ENCODE data around the gene RBPJL.

DNA sequence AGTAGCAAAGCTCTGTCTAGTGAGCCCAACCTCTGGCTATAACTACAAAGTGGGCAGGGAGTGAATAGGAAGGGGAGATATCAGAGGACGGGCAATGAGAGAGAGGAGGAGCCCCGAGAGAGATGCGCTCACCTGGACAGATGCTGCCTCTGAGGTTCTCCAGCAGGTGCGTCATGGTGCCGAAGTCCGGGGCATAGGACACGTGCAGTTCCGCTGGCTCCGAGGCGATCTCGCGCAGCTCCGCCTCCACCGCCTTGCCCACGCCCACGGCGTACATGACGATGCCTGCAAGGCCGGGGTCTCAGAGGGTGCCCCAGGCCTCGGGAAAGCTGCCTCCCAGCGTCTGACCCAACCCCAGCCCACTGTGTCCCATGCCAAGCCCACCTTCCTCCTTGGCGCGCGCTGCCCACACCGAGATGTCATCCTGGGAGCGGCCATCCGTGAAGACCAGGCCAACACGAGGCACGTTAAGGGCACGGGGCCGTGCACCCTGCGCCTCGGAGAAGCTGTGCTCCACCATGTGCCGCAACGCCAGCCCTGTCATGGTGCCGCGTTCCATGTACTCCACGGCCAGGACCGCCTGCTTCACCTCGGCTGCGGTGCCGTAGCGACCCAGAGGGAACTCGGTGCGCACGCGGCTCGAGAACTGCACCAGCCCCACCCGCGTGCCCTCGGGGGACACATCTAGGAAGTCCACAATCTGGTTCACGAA is 8.7 kb upstream of the RBPJL start:
- TF ChIP-seq, protein P1, sequence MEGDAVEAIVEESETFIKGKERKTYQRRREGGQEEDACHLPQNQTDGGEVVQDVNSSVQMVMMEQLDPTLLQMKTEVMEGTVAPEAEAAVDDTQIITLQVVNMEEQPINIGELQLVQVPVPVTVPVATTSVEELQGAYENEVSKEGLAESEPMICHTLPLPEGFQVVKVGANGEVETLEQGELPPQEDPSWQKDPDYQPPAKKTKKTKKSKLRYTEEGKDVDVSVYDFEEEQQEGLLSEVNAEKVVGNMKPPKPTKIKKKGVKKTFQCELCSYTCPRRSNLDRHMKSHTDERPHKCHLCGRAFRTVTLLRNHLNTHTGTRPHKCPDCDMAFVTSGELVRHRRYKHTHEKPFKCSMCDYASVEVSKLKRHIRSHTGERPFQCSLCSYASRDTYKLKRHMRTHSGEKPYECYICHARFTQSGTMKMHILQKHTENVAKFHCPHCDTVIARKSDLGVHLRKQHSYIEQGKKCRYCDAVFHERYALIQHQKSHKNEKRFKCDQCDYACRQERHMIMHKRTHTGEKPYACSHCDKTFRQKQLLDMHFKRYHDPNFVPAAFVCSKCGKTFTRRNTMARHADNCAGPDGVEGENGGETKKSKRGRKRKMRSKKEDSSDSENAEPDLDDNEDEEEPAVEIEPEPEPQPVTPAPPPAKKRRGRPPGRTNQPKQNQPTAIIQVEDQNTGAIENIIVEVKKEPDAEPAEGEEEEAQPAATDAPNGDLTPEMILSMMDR (IDR thresholded peaks at IDR 0.05), result no peak
- no peak for TF ChIP-seq POLR2AphosphoS5 (IDR thresholded peaks at IDR 0.05)
